NCI-H2227 treated with DMSO at 0.1 percent for 48 hours (cell line): ENCODE data around the gene TAAR6.
"Not testable (repeated sequence)": the region's sequence is repeated elsewhere in the genome, so short reads cannot be mapped to it uniquely, and the experiment has no call there.

Experiments used
- DNase-seq: peaks from one replicate; lab custom pipeline; 2025; lab: John Stamatoyannopoulos, UW

The TAAR6 gene

GRCh38 chr6:132590362-132590761 lies 20.2 kb downstream of the TAAR6 start:
- no peak for DNase-seq

- DNase-seq: no peak
These were observed 22.7 kb downstream of the TAAR6 start for GRCh38 chr6:132592855-132593254.

DNA sequence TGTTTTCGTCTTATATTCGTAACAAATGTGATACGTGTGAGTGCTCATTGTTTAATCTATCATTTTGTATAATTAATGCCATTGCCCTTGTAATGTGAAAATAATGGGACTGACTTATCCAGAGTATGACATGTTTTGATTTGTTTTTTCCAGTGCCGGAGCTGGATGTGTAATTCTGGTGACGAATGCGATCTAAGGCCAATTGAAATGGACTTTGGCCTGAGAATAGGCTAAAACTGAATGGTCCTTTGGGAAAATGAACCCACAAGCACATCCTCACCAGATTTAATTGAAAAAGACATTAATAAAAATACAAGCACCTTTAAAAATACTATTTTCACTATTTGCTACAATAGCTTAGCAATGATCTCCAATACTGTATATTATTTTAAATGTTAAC lies 26.1 kb downstream of the TAAR6 start:
- DNase-seq: no peak

- no peak for DNase-seq
These were observed 28.4 kb downstream of the TAAR6 start for GRCh38 chr6:132598473-132598872.

- DNase-seq: not testable (repeated sequence)
These were observed 30.8 kb downstream of the TAAR6 start for GRCh38 chr6:132600900-132601299.

DNA sequence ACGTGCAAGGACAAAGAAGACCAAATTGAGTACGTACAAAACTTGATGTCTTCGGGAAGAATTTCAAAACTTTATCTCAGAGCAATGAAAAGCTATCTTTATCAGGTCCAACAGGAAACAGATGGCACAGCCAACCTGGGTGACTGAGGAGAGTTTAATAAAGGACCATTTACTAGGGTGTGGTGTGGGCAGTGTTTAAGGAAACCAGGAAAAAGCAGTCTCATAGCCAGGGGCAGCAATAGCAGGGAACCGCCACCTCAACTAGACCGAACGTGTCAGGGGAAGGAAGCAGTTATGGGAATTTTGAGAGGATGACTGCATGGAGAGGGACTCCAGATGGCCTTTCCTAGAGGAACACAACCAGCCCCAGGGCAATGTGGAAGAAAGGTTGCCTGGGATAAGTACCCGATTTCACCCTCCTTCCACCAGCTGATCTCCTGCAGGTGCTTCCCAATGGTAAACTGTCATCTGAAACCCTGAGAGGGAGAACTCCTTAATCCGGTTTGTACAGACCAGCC lies 34.6 kb downstream of the TAAR6 start:
- DNase-seq: no peak

DNA sequence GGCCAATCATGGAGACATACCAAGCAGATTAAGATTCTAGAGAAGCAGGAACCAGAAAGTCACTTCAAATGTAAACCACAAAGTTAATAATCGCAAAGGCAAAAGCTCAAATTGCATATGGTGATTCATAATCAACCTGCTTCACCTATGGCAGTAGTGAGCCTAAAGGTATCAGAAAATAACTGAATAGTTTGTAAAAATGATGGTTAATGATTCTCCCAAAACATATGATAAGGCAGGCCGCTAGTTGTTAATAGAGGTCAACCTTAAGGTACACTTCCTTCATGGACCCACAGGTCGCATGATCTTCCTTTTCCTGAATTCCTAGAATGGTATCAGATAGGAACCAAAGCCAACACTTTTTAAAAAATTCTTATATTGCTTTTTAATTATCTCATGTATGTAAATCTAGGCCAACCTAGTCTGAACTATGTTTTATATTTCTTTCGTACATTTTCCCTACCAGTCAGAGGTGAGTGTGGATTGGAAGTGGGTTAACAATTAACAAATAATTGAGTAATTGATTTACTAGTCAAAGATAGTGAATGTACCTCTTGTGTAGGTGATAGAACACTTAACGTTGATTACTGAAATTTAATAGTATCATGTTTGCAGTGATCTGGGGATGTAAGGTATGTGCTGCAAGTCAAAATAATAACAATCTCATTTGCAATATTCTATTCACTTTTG lies 37.6 kb downstream of the TAAR6 start:
- DNase-seq: no peak

DNA sequence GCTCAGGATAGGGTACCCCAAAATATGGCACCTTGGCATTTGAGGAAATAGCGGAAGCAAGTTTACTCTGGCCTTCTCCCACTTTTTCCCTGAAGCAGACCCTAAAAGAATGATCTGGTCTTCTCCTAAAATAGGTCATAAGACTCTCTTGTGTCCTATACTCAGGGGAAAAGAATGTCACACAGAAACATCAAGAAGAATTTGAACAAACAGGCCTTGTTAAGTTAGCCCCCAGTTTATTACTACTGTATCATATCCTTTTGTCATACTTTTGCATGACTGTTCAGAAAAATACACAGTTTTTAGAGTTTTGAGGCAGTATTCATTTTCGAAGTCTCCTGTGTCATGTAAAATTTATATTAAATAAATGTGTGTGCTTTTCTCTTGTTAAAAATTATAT lies 41.5 kb downstream of the TAAR6 start:
- no peak for DNase-seq

- no peak for DNase-seq
These were observed 42.5 kb downstream of the TAAR6 start for GRCh38 chr6:132612449-132613108.

DNA sequence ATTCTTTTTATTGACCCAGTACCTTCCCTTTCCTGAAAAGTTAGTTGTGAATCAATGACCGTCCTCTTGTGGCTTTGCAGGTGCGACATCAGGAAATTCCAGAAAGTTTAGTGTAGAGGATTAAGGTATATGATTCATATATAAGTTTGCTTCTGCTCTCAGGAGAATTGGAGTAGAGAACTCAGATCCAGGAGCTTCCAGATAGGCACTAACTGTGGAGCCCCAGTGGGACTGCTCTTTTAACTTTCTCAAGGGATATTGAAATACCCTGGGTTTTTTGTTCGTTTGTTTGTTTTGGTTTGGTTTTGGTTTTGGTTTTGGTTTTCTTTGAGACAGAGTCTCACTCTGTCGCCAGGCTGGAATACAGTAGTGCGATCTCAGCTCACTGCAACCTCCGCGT lies 44.4 kb downstream of the TAAR6 start:
- no peak for DNase-seq

- DNase-seq: no peak
These were observed 46.6 kb downstream of the TAAR6 start for GRCh38 chr6:132616677-132617076.
